Erythroblast (primary cell): ENCODE data around the gene CLEC2L.

Experiments used
- GATA1 ChIP-seq: IDR thresholded peaks from 2 replicates; pipeline ENCODE4 v1.6.1; 2011; ENCODE audit warnings: low read depth, mild to moderate bottlenecking, control low read depth, low read length, moderate library complexity
- POLR2A ChIP-seq: IDR thresholded peaks from 2 replicates; pipeline ENCODE4 v1.6.1; 2011; ENCODE audit warnings: mild to moderate bottlenecking, low read length

DNA sequence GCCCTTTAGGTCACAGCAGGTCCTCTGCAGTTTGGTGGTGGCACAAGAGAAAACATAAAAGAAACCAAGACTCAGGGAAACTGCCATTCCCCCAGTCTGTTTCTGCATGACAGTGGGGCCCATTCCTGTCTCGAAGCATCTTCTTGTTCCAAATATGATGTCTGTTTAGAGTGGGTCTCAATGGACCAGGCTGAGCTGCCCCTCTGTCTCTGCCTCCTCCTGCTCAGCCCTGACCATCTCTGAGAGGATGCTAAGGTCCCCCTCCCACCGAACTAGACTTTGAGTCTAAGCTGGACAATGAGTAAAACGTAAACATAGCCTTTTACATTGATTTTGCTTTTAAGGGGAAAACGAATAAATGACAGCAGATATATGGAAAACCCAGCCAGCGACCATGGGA lies 40.4 kb downstream of the CLEC2L start:
- TF ChIP-seq POLR2A (no peak), GATA1 (no peak)
